ENCODE results near the gene CALCOCO1.

DNA sequence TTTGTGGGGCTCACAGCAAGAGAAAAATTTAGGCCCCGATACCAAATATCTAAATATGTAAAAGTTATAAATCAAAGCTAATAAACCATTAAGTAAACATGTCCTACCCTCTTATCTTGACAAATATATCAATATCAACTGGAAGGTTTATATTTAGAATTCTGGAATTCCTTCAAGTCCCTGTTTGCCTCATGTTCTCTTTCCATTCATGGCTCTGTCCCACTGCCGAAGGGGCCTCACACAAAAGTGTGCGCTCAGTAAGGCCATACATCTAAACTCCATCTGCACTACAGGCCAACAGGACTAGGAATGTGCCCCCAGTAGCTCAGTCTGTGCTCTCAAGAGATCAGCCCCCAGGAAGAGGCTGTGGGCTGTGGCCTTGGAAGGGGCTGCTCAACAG lies 40.8 kb downstream of the CALCOCO1 start:
- TF ChIP-seq GABPA (IDR thresholded peaks at IDR 0.05; ENCODE audit: low read depth) (no peak), CTCF (IDR thresholded peaks at IDR 0.05; ENCODE audit: insufficient read depth, low read length) (no peak), SPI1 (IDR thresholded peaks at IDR 0.05; ENCODE audit: borderline replicate concordance, low read depth) (no peak), POLR2AphosphoS5 (IDR thresholded peaks at IDR 0.05; ENCODE audit: low read depth) (no peak)
- TF ChIP-seq, protein P1, sequence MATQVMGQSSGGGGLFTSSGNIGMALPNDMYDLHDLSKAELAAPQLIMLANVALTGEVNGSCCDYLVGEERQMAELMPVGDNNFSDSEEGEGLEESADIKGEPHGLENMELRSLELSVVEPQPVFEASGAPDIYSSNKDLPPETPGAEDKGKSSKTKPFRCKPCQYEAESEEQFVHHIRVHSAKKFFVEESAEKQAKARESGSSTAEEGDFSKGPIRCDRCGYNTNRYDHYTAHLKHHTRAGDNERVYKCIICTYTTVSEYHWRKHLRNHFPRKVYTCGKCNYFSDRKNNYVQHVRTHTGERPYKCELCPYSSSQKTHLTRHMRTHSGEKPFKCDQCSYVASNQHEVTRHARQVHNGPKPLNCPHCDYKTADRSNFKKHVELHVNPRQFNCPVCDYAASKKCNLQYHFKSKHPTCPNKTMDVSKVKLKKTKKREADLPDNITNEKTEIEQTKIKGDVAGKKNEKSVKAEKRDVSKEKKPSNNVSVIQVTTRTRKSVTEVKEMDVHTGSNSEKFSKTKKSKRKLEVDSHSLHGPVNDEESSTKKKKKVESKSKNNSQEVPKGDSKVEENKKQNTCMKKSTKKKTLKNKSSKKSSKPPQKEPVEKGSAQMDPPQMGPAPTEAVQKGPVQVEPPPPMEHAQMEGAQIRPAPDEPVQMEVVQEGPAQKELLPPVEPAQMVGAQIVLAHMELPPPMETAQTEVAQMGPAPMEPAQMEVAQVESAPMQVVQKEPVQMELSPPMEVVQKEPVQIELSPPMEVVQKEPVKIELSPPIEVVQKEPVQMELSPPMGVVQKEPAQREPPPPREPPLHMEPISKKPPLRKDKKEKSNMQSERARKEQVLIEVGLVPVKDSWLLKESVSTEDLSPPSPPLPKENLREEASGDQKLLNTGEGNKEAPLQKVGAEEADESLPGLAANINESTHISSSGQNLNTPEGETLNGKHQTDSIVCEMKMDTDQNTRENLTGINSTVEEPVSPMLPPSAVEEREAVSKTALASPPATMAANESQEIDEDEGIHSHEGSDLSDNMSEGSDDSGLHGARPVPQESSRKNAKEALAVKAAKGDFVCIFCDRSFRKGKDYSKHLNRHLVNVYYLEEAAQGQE (IDR thresholded peaks at IDR 0.05; ENCODE audit: insufficient replicate concordance, low read depth), result no peak
